AG04450 (cell line): ENCODE measurements around the gene ITIH5. TPM values are rescaled to one million over a fixed set of nuclear protein-coding genes. Genes with fewer than 3 reads are reported as not detected.
"Not testable (repeated sequence)": the region's sequence is repeated elsewhere in the genome, so short reads cannot be mapped to it uniquely, and the experiment has no call there.

ENCODE experiments used
- CTCF ChIA-PET: fragments of 300-600, 350-600 bp; formaldehyde crosslinking; extraction: SDS; loops from one replicate; lab custom pipeline; 2022; ENCODE audit warnings: antibody characterized with exemption, inconsistent platforms; lab: Charles Lee
- POLR2A ChIA-PET: fragments of 350-600 bp; formaldehyde crosslinking; extraction: SDS; loops from one replicate; lab custom pipeline; 2021; ENCODE audit warnings: antibody characterized with exemption, inconsistent platforms; lab: Yijun Ruan, JAX
- DNase-seq: peaks from one replicate; pipeline ENCODE4 v3.0.0-alpha.2; 2011; ENCODE audit warnings: low read depth, low spot score
- H3K27ac ChIP-seq: one replicate; pipeline ENCODE4 v1.5.1; 2012; ENCODE audit warnings: low read depth, low read length, control low read depth
- H3K27me3 ChIP-seq: one replicate; pipeline ENCODE4 v1.6.0; 2012; ENCODE audit warnings: low read length; ENCODE audit not compliant: control insufficient read depth, insufficient read depth
- H3K4me3 ChIP-seq: 2 replicates; pipeline ENCODE4 v1.5.1; 2011; ENCODE audit warnings: mild to moderate bottlenecking, low read depth, low read length, control low read depth
- H3K9me3 ChIP-seq: 2 replicates; pipeline ENCODE4 v1.5.1; 2012; ENCODE audit warnings: low read length; ENCODE audit not compliant: control insufficient read depth, insufficient read depth
- polyA plus RNA-seq: library from polyadenylated mRNA; depleted of rRNA; stranded (reverse); fragments of >200 nt; gene quantifications from 2 replicates; pipeline ENCODE4 v1.2.3, GENCODE V29; 2011
- TF ChIP-seq, protein P1 (sequence below): IDR thresholded peaks from 2 replicates; pipeline ENCODE4 v1.5.1; 2011; ENCODE audit warnings: low read depth, low read length, control low read depth, inconsistent platforms

ITIH5 gene
- polyA plus RNA-seq, 1 experiment, result 0.11 TPM

DNA sequence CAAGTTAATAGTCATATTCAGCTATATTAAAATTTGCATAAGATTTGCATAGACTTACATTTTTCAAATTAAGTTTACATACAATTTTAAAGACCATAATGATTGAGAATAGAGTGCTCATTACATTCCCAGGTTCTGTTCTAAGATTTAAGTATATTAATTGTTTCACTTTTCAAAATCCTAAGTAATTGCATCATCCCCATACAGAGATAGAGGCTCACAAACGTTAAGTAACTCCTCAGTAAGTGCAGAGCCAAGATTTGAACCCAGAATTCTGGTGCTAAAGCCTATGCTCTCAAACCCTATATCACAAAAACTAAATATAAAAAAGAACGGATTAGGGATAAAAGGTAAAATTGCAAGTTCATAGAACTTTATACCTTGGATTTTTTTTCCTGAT is 2.1 kb downstream of the ITIH5 start:
- H3K27me3 ChIP-seq, result peaks cover 28% of the 10 kb centered on the region
- no peaks in the 10 kb centered on the region for H3K9me3 ChIP-seq
- no peak overlapping the region for H3K27ac ChIP-seq
- ChIA-PET CTCF (interaction anchor here (0.7 kb wide), 1 partner anchor 141 kb away, joined by 3 read pairs; no protein-coding TSS in a partner anchor), POLR2A (no interaction called here)
- H3K4me3 ChIP-seq, result no peak overlapping the region
- TF ChIP-seq, protein P1, sequence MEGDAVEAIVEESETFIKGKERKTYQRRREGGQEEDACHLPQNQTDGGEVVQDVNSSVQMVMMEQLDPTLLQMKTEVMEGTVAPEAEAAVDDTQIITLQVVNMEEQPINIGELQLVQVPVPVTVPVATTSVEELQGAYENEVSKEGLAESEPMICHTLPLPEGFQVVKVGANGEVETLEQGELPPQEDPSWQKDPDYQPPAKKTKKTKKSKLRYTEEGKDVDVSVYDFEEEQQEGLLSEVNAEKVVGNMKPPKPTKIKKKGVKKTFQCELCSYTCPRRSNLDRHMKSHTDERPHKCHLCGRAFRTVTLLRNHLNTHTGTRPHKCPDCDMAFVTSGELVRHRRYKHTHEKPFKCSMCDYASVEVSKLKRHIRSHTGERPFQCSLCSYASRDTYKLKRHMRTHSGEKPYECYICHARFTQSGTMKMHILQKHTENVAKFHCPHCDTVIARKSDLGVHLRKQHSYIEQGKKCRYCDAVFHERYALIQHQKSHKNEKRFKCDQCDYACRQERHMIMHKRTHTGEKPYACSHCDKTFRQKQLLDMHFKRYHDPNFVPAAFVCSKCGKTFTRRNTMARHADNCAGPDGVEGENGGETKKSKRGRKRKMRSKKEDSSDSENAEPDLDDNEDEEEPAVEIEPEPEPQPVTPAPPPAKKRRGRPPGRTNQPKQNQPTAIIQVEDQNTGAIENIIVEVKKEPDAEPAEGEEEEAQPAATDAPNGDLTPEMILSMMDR, result no peak
- DNase-seq, result no peak

DNA sequence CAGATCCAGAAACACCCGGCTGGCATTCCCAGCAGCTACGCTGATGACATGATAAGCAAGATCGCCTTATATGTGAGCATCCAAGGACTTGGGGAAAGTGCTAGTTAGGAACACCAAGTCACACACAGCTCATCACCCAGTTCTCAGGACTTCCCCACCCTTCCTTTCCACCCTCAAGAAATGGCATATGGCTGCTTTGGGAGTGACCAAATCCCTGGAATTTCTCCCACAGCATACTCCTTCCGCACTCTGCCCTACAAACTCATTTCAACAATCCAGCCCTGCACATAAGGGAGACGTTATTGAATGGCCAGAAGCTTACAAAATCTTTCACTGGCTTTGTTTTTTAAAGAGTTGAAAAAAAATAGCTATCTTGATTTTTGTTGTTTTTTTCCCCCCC is 4.2 kb downstream of the ITIH5 start:
- Histone ChIP-seq H3K27ac (no peak overlapping the region), H3K4me3 (no peak overlapping the region), H3K27me3 (peaks cover 15% of the 10 kb centered on the region), H3K9me3 (no peaks in the 10 kb centered on the region)
- ChIA-PET POLR2A (no interaction called here), CTCF (interaction anchor here (2.2 kb wide), 1 partner anchor 25 kb away, joined by 8 read pairs; no protein-coding TSS in a partner anchor)
- DNase-seq, result no peak
- TF ChIP-seq, protein P1, result no peak

DNA sequence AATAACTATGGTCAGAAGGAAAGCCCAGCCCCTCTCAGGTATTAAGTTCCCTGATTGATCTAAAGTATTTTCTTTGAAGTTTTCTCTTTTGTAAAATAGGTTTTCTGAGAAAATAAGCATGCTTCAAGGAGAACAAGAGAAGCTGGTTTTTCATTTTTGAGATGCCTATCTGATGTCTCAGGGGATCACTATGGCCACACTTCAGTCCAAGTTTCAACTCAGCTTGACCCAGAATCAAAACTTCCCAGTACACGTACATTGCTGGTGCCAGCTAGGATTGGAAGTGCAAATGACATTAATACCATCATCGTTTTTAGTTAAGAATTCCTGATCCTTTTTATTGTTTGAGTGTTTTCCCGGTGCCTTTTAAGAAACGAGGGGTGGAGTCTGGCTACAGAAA is 7.2 kb downstream of the ITIH5 start:
- Histone ChIP-seq H3K27me3 (no peaks in the 10 kb centered on the region), H3K4me3 (no peak overlapping the region), H3K9me3 (no peaks in the 10 kb centered on the region), H3K27ac (no peak overlapping the region)
- no peak for DNase-seq
- ChIA-PET POLR2A (no interaction called here), CTCF (no interaction called here)
- TF ChIP-seq, protein P1, result no peak

DNA sequence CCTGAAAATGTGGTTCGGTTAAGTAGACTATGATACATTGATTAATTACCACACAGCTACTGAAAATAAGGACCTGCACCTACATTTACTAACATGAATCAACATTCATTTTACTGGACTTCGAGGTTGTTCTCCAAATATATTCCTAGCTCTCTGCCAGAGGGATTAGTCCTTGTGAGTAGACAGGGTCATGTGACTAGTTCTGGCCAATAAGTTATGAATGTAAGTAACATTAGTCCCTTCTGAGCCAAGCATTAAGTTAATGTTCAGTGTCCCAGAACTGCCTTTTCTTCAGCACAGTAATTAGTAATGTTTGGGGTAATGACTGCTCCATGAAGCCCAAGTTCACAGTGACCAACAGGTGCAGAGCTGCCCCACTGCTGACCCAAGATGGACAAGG is 9.2 kb downstream of the ITIH5 start:
- Histone ChIP-seq H3K27ac (no peak overlapping the region), H3K27me3 (no peaks in the 10 kb centered on the region), H3K9me3 (no peaks in the 10 kb centered on the region), H3K4me3 (no peak overlapping the region)
- no peak for DNase-seq
- CTCF ChIA-PET, result no interaction called here
- POLR2A ChIA-PET, result no interaction called here
- TF ChIP-seq, protein P1, result no peak

DNA sequence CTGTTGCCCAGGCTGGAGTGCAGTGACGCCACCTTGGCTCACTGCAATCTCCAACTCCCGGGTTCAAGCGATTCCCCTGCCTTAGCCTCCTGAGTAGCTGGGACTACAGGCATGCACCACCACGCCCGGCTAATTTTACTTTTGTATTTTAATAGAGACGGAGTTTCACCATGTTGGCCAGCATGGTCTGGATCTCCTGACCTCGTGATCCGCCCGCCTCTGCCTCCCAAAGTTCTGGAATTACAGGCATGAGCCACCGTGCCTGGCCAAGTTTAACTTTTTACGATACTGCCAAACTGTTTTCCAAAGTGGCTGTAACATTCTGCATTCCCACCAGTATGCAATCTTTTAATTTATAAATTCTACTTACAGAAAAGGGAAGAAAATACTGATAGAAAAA is 9.7 kb downstream of the ITIH5 start:
- CTCF ChIA-PET, DNase-seq, H3K27me3 ChIP-seq, POLR2A ChIA-PET, H3K9me3 ChIP-seq, H3K4me3 ChIP-seq, H3K27ac ChIP-seq: not testable (repeated sequence)
